ENCODE data around the gene FAM209B. TPM values are rescaled to one million over a fixed set of nuclear protein-coding genes. Genes with fewer than 3 reads are reported as not detected.

FAM209B gene
- total RNA-seq, 1 experiment from 2014 or later, result 0.92 TPM

GRCh38 chr20:56518126-56518525, 14.9 kb upstream of the FAM209B start:
- Histone ChIP-seq H2BK120ac (ENCODE audit: low read depth, low read length, poor library complexity, severe bottlenecking) (no peak overlapping the region), H3K14ac (ENCODE audit: insufficient read depth, low read length) (no peak overlapping the region), H3K27ac (ENCODE audit: insufficient read length, low read depth, low read length) (no peak overlapping the region), H3K9me3 (ENCODE audit: control insufficient read depth, low read depth, low read length) (no peaks in the 10 kb centered on the region), H2AFZ (ENCODE audit: low read length) (no peak overlapping the region), H3K18ac (ENCODE audit: insufficient read length, low read depth, low read length) (no peak overlapping the region), H3K27me3 (ENCODE audit: insufficient read depth, low read length) (no peaks in the 10 kb centered on the region), H3K4ac (ENCODE audit: low read depth, low read length) (no peak overlapping the region), H3K79me1 (ENCODE audit: insufficient read depth, low read depth, low read length, poor library complexity, severe bottlenecking) (no peaks in the 10 kb centered on the region), H3T11ph (ENCODE audit: low read length) (no peak overlapping the region), H3K23ac (ENCODE audit: insufficient read length, low read depth, low read length) (no peak overlapping the region), H3K79me2 (ENCODE audit: insufficient read depth, low read length) (no peaks in the 10 kb centered on the region), H4K5ac (ENCODE audit: insufficient read length, low read depth, low read length) (no peak overlapping the region), H3K23me2 (ENCODE audit: insufficient read length, low read depth, low read length, poor library complexity, severe bottlenecking) (no peaks in the 10 kb centered on the region), H2BK5ac (ENCODE audit: insufficient read length, low read length) (no peak overlapping the region), H3K4me2 (ENCODE audit: insufficient read depth, insufficient read length, low read length) (no peak overlapping the region), H2AK5ac (ENCODE audit: insufficient read length, low read length) (no peak overlapping the region), H2BK15ac (ENCODE audit: low read depth, low read length) (no peak overlapping the region), H2BK12ac (ENCODE audit: insufficient read length, low read depth, low read length) (no peak overlapping the region), H3K4me1 (ENCODE audit: insufficient read depth, low read length) (no peaks in the 10 kb centered on the region), H4K8ac (replicated peaks; ENCODE audit: insufficient read length, low read depth, low read length) (no peak overlapping the region), H3K56ac (ENCODE audit: insufficient read length, low read depth, low read length) (no peak overlapping the region), H3K9ac (ENCODE audit: extremely low read depth, insufficient read length, low read length) (no peak overlapping the region), H2BK20ac (ENCODE audit: low read depth, low read length, poor library complexity, severe bottlenecking) (no peak overlapping the region), H4K20me1 (ENCODE audit: control insufficient read depth, insufficient read depth, insufficient read length) (no peaks in the 10 kb centered on the region), H4K91ac (ENCODE audit: insufficient read length, low read depth, low read length) (no peak overlapping the region)
- Mint-ChIP-seq H3K9me3 (peaks cover 17 to 19% of the 10 kb centered on the region in 2 experiments), H3K27me3 (ENCODE audit: low read depth) (peaks cover 3% of the 10 kb centered on the region), H3K36me3 (ENCODE audit: insufficient read depth in 1 of 3, low read depth in 3 of 3) (peaks cover 39 to 59% (median 54%) of the 10 kb centered on the region in 3 experiments), H3K4me1 (no peaks in the 10 kb centered on the region; a peak in 1 of 4 replicates), H3K4me3 (no peak overlapping the region), H3K27ac (no peak overlapping the region)
- DNase-seq, result no peak
- WGBS (ENCODE audit: extremely low coverage, insufficient read length, low lambda C conversion rate), result no CpG with 5 or more reads among the region's 14 CpGs
- TF ChIP-seq CTCF (conservative IDR thresholded peaks at IDR 0.05), result no peak
